SK-N-SH treated with all-trans-retinoic acid at 6 μM for 48 hours (cell line): ENCODE data around the gene UBQLN4.

ENCODE experiments used
- ATAC-seq: fragments of 200-7000 bp; cut with Tn5 transposase; 3 replicates; pipeline ENCODE4 v1.9.1; 2020; ENCODE audit warnings: mild to moderate bottlenecking, moderate library complexity
- ARNTL ChIP-seq: fragments of 450-650 bp; formaldehyde crosslinking; IDR thresholded peaks from 2 replicates; pipeline ENCODE4 v1.5.0; 2020; ENCODE audit warnings: low read depth, mild to moderate bottlenecking, moderate library complexity, borderline replicate concordance
- CSDC2 ChIP-seq: fragments of 250-450 bp; sonication (Bioruptor Pico); IDR thresholded peaks from 2 replicates; pipeline ENCODE4 v1.5.0; 2020; ENCODE audit warnings: mild to moderate bottlenecking, moderate library complexity
- GLIS3 ChIP-seq: fragments of 250-450 bp; sonication (Bioruptor Pico); IDR thresholded peaks from 2 replicates; pipeline ENCODE4 v1.5.0; 2020; ENCODE audit warnings: mild to moderate bottlenecking, moderate library complexity
- ISL1 ChIP-seq: fragments of 250-450 bp; sonication (Bioruptor Pico); IDR thresholded peaks from 2 replicates; pipeline ENCODE4 v2.1.2; 2022; ENCODE audit warnings: mild to moderate bottlenecking, moderate library complexity
- RARB ChIP-seq: fragments of 250-450 bp; sonication (Bioruptor Pico); IDR thresholded peaks from 2 replicates; pipeline ENCODE4 v1.8.0; 2021; ENCODE audit warnings: mild to moderate bottlenecking, moderate library complexity
- SNAI2 ChIP-seq: fragments of 250-450 bp; sonication (Bioruptor Pico); IDR thresholded peaks from 2 replicates; pipeline ENCODE4 v1.5.0; 2020; ENCODE audit warnings: mild to moderate bottlenecking, moderate library complexity
- TOX ChIP-seq: fragments of 250-450 bp; sonication (Bioruptor Pico); IDR thresholded peaks from 2 replicates; pipeline ENCODE4 v1.8.0; 2021; ENCODE audit warnings: mild to moderate bottlenecking, moderate library complexity, borderline replicate concordance
- ZFP3 ChIP-seq: fragments of 250-450 bp; sonication (Bioruptor Pico); IDR thresholded peaks from 2 replicates; pipeline ENCODE4 v1.5.0; 2020; ENCODE audit warnings: mild to moderate bottlenecking, moderate library complexity
- ZFP30 ChIP-seq: fragments of 450-650 bp; formaldehyde crosslinking; IDR thresholded peaks from 2 replicates; pipeline ENCODE4 v1.5.0; 2022; ENCODE audit warnings: mild to moderate bottlenecking, moderate library complexity
- ZNF565 ChIP-seq: fragments of 450-650 bp; formaldehyde crosslinking; conservative IDR thresholded peaks from 2 replicates; pipeline ENCODE4 v1.5.0; 2020; ENCODE audit warnings: low read depth, mild to moderate bottlenecking, moderate library complexity
- ZNF70 ChIP-seq: fragments of 450-650 bp; formaldehyde crosslinking; IDR thresholded peaks from 2 replicates; pipeline ENCODE4 v1.5.0; 2020; ENCODE audit warnings: mild to moderate bottlenecking, moderate library complexity
- TF ChIP-seq, protein P1 (sequence below): fragments of 250-450 bp; sonication (Bioruptor Pico); IDR thresholded peaks from 2 replicates; pipeline ENCODE4 v1.5.1; 2021; ENCODE audit warnings: mild to moderate bottlenecking, moderate library complexity
- TF ChIP-seq, protein P2 (sequence below): fragments of 250-450 bp; sonication (Bioruptor Pico); IDR thresholded peaks from 2 replicates; pipeline ENCODE4 v1.8.0; 2020; ENCODE audit warnings: mild to moderate bottlenecking, moderate library complexity, borderline replicate concordance
- TF ChIP-seq, protein P3 (sequence below): fragments of 250-450 bp; sonication (Bioruptor Pico); IDR thresholded peaks from 2 replicates; pipeline ENCODE4 v1.8.0; 2021; ENCODE audit warnings: low read depth, mild to moderate bottlenecking, moderate library complexity, borderline replicate concordance
- TF ChIP-seq, protein P4 (sequence below): fragments of 250-450 bp; sonication (Bioruptor Pico); IDR thresholded peaks from 2 replicates; pipeline ENCODE4 v1.5.1; 2020; ENCODE audit warnings: low read depth, mild to moderate bottlenecking, moderate library complexity
- TF ChIP-seq, protein P5 (sequence below): fragments of 250-450 bp; sonication (Bioruptor Pico); IDR thresholded peaks from 2 replicates; pipeline ENCODE4 v1.5.0; 2020; ENCODE audit warnings: mild to moderate bottlenecking, moderate library complexity

UBQLN4 gene

DNA sequence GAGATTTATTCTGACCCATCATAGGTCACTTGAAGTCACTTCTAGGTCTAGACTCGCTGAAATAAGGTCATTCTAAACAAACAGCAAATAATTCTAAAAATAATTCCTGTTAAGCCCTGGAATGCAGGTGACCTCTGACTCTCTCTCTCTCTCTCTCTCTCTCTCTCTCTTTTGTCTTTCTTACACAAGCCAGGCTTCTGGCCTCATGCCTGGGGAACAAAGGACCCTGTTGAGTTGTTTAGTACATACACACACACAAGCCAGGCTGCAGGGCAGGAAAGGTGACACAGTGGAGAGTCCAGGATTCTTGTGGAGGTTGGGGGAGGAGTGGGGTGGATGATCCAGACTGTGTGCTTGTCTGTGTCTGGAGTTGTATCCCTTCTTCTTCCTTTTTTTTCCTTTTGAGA is 32.7 kb upstream of the UBQLN4 start (continued):
- no peak for TF ChIP-seq CSDC2 (CRISPR knock-in tag)

DNA sequence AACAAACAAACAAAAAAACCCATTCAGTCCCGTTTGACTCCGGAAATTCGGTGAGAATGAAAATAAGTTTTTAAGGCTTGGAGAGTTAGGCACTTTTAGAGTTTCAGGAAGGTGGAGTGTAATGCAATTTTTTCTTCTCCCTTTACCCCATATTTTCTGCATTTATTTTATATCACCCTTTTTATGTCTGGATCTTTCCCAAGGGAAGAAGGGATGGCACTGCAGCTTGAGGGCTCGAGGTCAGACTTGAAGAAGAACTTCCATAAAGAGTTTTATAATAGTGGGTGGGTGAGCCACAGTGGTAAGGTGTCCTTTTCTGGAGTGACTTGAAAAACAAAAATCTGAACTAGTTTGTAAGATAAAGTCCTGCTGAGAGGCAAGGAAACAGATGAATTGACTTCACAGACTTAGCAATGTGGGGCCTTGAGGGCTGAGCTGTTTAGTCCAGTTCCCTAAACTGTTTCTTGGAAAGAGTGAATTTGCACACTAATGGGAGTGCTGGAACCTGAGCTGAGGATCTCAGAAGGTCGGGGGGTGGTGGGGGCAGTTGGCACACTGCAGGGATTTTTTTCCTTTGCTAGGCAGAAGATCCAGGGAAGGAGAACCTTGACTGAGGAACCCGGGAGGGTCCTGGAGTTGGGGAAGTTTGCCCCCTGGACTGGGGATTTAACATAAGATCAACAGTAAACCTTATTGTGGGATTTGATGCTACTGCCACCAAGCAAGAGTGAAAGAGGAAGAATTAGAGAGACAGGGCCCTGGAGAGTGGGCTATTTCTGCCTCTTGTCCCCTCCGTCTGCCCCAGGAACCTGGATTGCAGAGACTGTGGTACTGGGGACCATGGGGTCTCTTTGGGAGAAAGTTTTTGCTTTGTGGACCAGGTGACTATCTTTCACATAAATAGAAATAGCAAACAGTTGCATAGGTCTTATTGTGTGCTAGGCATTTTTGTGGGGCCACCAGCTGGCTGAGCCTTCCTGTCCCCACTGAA is 30.5 kb upstream of the UBQLN4 start:
- no peak for ATAC-seq
- TF ChIP-seq ARNTL (no peak), TOX (CRISPR knock-in tag) (0 out of 2 replicates have a peak, but pooled peaks have one; percentile 21), GLIS3 (CRISPR knock-in tag) (no peak), ISL1 (CRISPR knock-in tag) (no peak), ZFP3 (CRISPR knock-in tag) (no peak), SNAI2 (no peak)
- TF ChIP-seq, protein P1, sequence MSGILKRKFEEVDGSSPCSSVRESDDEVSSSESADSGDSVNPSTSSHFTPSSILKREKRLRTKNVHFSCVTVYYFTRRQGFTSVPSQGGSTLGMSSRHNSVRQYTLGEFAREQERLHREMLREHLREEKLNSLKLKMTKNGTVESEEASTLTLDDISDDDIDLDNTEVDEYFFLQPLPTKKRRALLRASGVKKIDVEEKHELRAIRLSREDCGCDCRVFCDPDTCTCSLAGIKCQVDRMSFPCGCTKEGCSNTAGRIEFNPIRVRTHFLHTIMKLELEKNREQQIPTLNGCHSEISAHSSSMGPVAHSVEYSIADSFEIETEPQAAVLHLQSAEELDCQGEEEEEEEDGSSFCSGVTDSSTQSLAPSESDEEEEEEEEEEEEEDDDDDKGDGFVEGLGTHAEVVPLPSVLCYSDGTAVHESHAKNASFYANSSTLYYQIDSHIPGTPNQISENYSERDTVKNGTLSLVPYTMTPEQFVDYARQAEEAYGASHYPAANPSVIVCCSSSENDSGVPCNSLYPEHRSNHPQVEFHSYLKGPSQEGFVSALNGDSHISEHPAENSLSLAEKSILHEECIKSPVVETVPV (CRISPR knock-in tag): no peak
- TF ChIP-seq, protein P2, sequence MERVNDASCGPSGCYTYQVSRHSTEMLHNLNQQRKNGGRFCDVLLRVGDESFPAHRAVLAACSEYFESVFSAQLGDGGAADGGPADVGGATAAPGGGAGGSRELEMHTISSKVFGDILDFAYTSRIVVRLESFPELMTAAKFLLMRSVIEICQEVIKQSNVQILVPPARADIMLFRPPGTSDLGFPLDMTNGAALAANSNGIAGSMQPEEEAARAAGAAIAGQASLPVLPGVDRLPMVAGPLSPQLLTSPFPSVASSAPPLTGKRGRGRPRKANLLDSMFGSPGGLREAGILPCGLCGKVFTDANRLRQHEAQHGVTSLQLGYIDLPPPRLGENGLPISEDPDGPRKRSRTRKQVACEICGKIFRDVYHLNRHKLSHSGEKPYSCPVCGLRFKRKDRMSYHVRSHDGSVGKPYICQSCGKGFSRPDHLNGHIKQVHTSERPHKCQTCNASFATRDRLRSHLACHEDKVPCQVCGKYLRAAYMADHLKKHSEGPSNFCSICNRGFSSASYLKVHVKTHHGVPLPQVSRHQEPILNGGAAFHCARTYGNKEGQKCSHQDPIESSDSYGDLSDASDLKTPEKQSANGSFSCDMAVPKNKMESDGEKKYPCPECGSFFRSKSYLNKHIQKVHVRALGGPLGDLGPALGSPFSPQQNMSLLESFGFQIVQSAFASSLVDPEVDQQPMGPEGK (CRISPR knock-in tag): no peak
- TF ChIP-seq, protein P3, sequence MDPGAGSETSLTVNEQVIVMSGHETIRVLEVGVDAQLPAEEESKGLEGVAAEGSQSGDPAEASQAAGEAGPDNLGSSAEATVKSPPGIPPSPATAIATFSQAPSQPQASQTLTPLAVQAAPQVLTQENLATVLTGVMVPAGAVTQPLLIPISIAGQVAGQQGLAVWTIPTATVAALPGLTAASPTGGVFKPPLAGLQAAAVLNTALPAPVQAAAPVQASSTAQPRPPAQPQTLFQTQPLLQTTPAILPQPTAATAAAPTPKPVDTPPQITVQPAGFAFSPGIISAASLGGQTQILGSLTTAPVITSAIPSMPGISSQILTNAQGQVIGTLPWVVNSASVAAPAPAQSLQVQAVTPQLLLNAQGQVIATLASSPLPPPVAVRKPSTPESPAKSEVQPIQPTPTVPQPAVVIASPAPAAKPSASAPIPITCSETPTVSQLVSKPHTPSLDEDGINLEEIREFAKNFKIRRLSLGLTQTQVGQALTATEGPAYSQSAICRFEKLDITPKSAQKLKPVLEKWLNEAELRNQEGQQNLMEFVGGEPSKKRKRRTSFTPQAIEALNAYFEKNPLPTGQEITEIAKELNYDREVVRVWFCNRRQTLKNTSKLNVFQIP (CRISPR knock-in tag): 0 out of 2 replicates have a peak, but pooled peaks have one; percentile 38
- TF ChIP-seq, protein P4, sequence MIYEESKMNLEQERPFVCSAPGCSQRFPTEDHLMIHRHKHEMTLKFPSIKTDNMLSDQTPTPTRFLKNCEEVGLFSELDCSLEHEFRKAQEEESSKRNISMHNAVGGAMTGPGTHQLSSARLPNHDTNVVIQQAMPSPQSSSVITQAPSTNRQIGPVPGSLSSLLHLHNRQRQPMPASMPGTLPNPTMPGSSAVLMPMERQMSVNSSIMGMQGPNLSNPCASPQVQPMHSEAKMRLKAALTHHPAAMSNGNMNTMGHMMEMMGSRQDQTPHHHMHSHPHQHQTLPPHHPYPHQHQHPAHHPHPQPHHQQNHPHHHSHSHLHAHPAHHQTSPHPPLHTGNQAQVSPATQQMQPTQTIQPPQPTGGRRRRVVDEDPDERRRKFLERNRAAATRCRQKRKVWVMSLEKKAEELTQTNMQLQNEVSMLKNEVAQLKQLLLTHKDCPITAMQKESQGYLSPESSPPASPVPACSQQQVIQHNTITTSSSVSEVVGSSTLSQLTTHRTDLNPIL (CRISPR knock-in tag): no peak

DNA sequence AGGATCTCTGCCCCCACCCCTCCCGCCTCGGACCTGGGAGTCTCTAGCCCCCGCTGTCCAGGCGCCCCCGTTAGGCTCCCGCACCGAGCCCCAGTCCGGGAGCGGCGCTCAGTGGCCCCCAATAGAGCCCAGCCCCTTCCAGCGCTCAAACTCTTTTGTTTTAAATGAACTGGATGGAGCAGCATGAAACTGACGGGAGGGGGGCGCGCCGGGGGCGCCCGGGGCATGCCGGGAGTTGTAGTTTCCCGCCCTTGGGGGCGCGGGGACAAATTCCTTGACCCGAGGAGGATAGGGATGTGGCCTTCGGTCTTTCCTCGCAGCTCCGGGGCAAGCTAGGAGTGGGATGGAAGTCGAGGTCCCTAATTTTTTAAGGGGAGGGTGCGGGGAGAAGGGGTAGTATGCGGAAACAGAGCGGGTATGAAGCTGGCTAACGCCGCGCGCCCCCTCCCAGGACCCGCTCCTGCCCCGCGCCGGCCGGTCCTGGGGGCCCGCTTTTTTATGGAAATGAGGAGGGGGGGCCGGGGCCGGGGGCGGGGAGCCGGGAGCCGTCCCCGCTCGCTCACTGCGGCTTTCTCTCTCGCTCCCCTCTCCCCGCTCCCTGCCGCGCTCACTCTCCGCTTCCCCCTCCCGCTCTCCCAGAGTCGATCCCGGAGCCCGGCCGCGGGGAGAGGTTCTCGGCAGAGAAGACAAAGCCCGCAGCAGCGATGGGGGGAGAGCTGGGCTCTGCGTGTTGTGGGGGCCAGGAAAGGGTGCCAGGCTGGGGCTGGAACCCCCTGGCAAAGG is 28.9 kb upstream of the UBQLN4 start, which contains the start of gene MEX3A:
Gene MEX3A (minus strand): TSS at position 157 of the 783 bp plus-strand sequence. CDS start 467 bp downstream, outside the sequence.
- TF ChIP-seq ZFP30 (CRISPR knock-in tag): no peak
- TF ChIP-seq ZNF565 (CRISPR knock-in tag): no peak
- no peak for TF ChIP-seq ZNF70 (CRISPR knock-in tag)
- TF ChIP-seq, protein P2 (CRISPR knock-in tag): peak; percentile 27; the same call in 1 of the 2 replicates
- TF ChIP-seq RARB (CRISPR knock-in tag): no peak
- TF ChIP-seq, protein P5, sequence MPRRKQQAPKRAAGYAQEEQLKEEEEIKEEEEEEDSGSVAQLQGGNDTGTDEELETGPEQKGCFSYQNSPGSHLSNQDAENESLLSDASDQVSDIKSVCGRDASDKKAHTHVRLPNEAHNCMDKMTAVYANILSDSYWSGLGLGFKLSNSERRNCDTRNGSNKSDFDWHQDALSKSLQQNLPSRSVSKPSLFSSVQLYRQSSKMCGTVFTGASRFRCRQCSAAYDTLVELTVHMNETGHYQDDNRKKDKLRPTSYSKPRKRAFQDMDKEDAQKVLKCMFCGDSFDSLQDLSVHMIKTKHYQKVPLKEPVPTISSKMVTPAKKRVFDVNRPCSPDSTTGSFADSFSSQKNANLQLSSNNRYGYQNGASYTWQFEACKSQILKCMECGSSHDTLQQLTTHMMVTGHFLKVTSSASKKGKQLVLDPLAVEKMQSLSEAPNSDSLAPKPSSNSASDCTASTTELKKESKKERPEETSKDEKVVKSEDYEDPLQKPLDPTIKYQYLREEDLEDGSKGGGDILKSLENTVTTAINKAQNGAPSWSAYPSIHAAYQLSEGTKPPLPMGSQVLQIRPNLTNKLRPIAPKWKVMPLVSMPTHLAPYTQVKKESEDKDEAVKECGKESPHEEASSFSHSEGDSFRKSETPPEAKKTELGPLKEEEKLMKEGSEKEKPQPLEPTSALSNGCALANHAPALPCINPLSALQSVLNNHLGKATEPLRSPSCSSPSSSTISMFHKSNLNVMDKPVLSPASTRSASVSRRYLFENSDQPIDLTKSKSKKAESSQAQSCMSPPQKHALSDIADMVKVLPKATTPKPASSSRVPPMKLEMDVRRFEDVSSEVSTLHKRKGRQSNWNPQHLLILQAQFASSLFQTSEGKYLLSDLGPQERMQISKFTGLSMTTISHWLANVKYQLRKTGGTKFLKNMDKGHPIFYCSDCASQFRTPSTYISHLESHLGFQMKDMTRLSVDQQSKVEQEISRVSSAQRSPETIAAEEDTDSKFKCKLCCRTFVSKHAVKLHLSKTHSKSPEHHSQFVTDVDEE: no peak
- peak; percentile 79 for ATAC-seq
